SK-N-SH (cell line): ENCODE measurements around the gene GPR55. TPM values are rescaled to one million over a fixed set of nuclear protein-coding genes. Genes with fewer than 3 reads are reported as not detected.

Source experiments
- CTCF ChIA-PET: fragments of 300-600, 350-600 bp; formaldehyde crosslinking; extraction: SDS; loops from one replicate; lab custom pipeline; 2021; lab: Yijun Ruan, JAX
- POLR2A ChIA-PET: fragments of 350-600 bp; sonication (Branson Sonifier 250); formaldehyde crosslinking; extraction: SDS; loops from one replicate; lab custom pipeline; 2020; ENCODE audit warnings: antibody characterized with exemption, inconsistent platforms; lab: Yijun Ruan, JAX
- DNase-seq: peaks from one replicate; pipeline ENCODE4 v3.0.0; 2012
- H2AFZ ChIP-seq: fragments of 200-600 bp; sonication (generic); 2 replicates; pipeline ENCODE4 v1.8.1; 2016; ENCODE audit warnings: antibody characterized with exemption, mild to moderate bottlenecking, low read depth
- H3F3A ChIP-seq: fragments of 200-600 bp; sonication (generic); replicated peaks from 2 replicates; pipeline ENCODE3; 2016; ENCODE audit warnings: antibody characterized with exemption, mild to moderate bottlenecking; ENCODE audit not compliant: insufficient read depth
- H3K27ac ChIP-seq, 2 experiments: fragments of 200-500 bp in 1 of 2; fragments of 200-600 bp in 1 of 2; sonication (Bioruptor generic) in 1 of 2; sonication (generic), shearing (Covaris generic) in 1 of 2; 2 replicates each; pipeline versions ENCODE4 v1.5.1 to v1.6.1; 2014 to 2016; ENCODE audit warnings: low read depth in 2 of 2, inconsistent platforms in 1 of 2, low read length in 1 of 2, mild to moderate bottlenecking in 1 of 2, mixed read lengths in 1 of 2
- H3K27me3 ChIP-seq: fragments of 200-600 bp; sonication (generic), shearing (Covaris generic); 2 replicates; pipeline ENCODE4 v1.6.1; 2016; ENCODE audit warnings: mixed run types; ENCODE audit not compliant: insufficient read depth
- H3K36me3 ChIP-seq, 2 experiments: fragments of 200-500 bp in 1 of 2; fragments of 200-600 bp in 1 of 2; sonication (Bioruptor generic) in 1 of 2; sonication (generic) in 1 of 2; replicated peaks in 1 of 2; 2 replicates each; pipeline versions ENCODE3 to v1.5.1; 2014 to 2016; ENCODE audit warnings: low read length in 1 of 2, mild to moderate bottlenecking in 1 of 2; ENCODE audit not compliant: insufficient read depth in 2 of 2, control insufficient read depth in 1 of 2
- H3K4me1 ChIP-seq, 2 experiments: fragments of 200-500 bp in 1 of 2; fragments of 200-600 bp in 1 of 2; sonication (Bioruptor generic) in 1 of 2; sonication (generic), shearing (Covaris generic) in 1 of 2; 2 replicates each; pipeline versions ENCODE4 v1.5.1 to v1.6.1; 2014 to 2016; ENCODE audit warnings: low read depth in 1 of 2, low read length in 1 of 2, mixed run types in 1 of 2; ENCODE audit not compliant: insufficient read depth in 2 of 2, control insufficient read depth in 1 of 2
- H3K4me2 ChIP-seq: fragments of 200-600 bp; sonication (generic), shearing (Covaris generic); 2 replicates; pipeline ENCODE4 v1.6.1; 2017; ENCODE audit warnings: mixed run types
- H3K4me3 ChIP-seq, 2 experiments: fragments of 200-500 bp in 1 of 2; fragments of 200-600 bp in 1 of 2; sonication (Bioruptor generic) in 1 of 2; sonication (generic), shearing (Covaris generic) in 1 of 2; 2 replicates each; pipeline versions ENCODE4 v1.5.1 to v1.8.1; 2014 to 2016; ENCODE audit warnings: low read depth in 2 of 2, inconsistent platforms in 1 of 2, low read length in 1 of 2, mild to moderate bottlenecking in 1 of 2, mixed read lengths in 1 of 2, moderate library complexity in 1 of 2
- H3K79me2 ChIP-seq: fragments of 200-600 bp; sonication (generic); 2 replicates; pipeline ENCODE4 v1.8.1; 2017; ENCODE audit warnings: mild to moderate bottlenecking; ENCODE audit not compliant: insufficient read depth
- H3K9ac ChIP-seq: fragments of 200-600 bp; sonication (generic); 2 replicates; pipeline ENCODE4 v1.6.1; 2017; ENCODE audit warnings: mixed run types
- H3K9me2 ChIP-seq: fragments of 200-600 bp; sonication (generic); 2 replicates; pipeline ENCODE4 v1.6.1; 2017; ENCODE audit warnings: mixed run types
- H3K9me3 ChIP-seq: fragments of 200-600 bp; sonication (generic); 2 replicates; pipeline ENCODE4 v1.6.1; 2017; ENCODE audit warnings: mixed run types, mild to moderate bottlenecking, moderate library complexity
- H4K20me1 ChIP-seq: fragments of 200-600 bp; sonication (generic); 2 replicates; pipeline ENCODE4 v1.6.1; 2017; ENCODE audit warnings: mild to moderate bottlenecking, mixed run types; ENCODE audit not compliant: insufficient read depth
- EP300 ChIP-seq, 2 experiments: IDR thresholded peaks; 2 replicates each; pipeline versions ENCODE4 v1.4.0 to v1.6.1; 2012; ENCODE audit warnings: borderline replicate concordance in 1 of 2, low read depth in 1 of 2, low read length in 1 of 2
- EZH2phosphoT487 ChIP-seq: fragments of 200-600 bp; sonication (generic); IDR thresholded peaks from 2 replicates; pipeline ENCODE4 v1.6.1; 2017; ENCODE audit warnings: low read depth, mixed run types, mild to moderate bottlenecking, antibody characterized with exemption, moderate library complexity, borderline replicate concordance
- FOXJ3 ChIP-seq: sonication (generic); formaldehyde crosslinking; IDR thresholded peaks from 2 replicates; pipeline ENCODE4 v1.5.1; 2020; ENCODE audit warnings: mild to moderate bottlenecking, missing genetic modification reagents
- FOXM1 ChIP-seq: IDR thresholded peaks from 2 replicates; pipeline ENCODE4 v1.4.0; 2012; ENCODE audit warnings: low read depth, mild to moderate bottlenecking
- GABPA ChIP-seq: IDR thresholded peaks from 2 replicates; pipeline ENCODE4 v1.4.0; 2012; ENCODE audit warnings: low read depth, mild to moderate bottlenecking
- GATA2 ChIP-seq: sonication (generic); formaldehyde crosslinking; IDR thresholded peaks from 2 replicates; pipeline ENCODE4 v1.5.0; 2020; ENCODE audit warnings: mild to moderate bottlenecking, missing genetic modification reagents
- IRF3 ChIP-seq: fragments of 150-350 bp; IDR thresholded peaks from 2 replicates; pipeline ENCODE4 v1.6.1; 2016; ENCODE audit warnings: mild to moderate bottlenecking, low read depth, low read length
- MEF2A ChIP-seq: IDR thresholded peaks from 2 replicates; pipeline ENCODE4 v1.4.0; 2012; ENCODE audit warnings: low read depth, borderline replicate concordance
- MXI1 ChIP-seq: IDR thresholded peaks from 2 replicates; pipeline ENCODE4 v1.6.1; 2012; ENCODE audit warnings: mild to moderate bottlenecking, low read depth, low read length, improper control_type of control experiment
- NFIC ChIP-seq: IDR thresholded peaks from 2 replicates; pipeline ENCODE4 v1.4.0; 2012; ENCODE audit warnings: borderline replicate concordance
- NRF1 ChIP-seq: IDR thresholded peaks from 2 replicates; pipeline ENCODE4 v1.6.1; 2012; ENCODE audit warnings: low read depth, mild to moderate bottlenecking, low read length
- RAD21 ChIP-seq: IDR thresholded peaks from 2 replicates; pipeline ENCODE4 v1.6.1; 2012; ENCODE audit warnings: mild to moderate bottlenecking, low read length
- RCOR1 ChIP-seq: fragments of 150-350 bp; IDR thresholded peaks from 2 replicates; pipeline ENCODE4 v1.6.1; 2017; ENCODE audit warnings: antibody characterized with exemption, low read length
- SIN3A ChIP-seq: IDR thresholded peaks from 2 replicates; pipeline ENCODE4 v1.6.1; 2012; ENCODE audit warnings: low read depth, mild to moderate bottlenecking, low read length, moderate library complexity, borderline replicate concordance
- TAF1 ChIP-seq: IDR thresholded peaks from 2 replicates; pipeline ENCODE4 v1.6.1; 2012; ENCODE audit warnings: low read depth, mild to moderate bottlenecking, low read length, moderate library complexity, borderline replicate concordance
- TCF12 ChIP-seq: IDR thresholded peaks from 2 replicates; pipeline ENCODE4 v1.4.0; 2012
- TEAD4 ChIP-seq: IDR thresholded peaks from 2 replicates; pipeline ENCODE4 v1.4.0; 2012; ENCODE audit warnings: mild to moderate bottlenecking, borderline replicate concordance; ENCODE audit not compliant: insufficient read depth
- USF1 ChIP-seq: IDR thresholded peaks from 2 replicates; pipeline ENCODE4 v1.4.0; 2012; ENCODE audit warnings: low read depth, borderline replicate concordance
- YY1 ChIP-seq: IDR thresholded peaks from 2 replicates; pipeline ENCODE4 v1.4.0; 2012; ENCODE audit warnings: low read depth, mild to moderate bottlenecking
- WGBS: methylation state at CpG from one replicate; pipeline ENCODE4 v1.1.6; 2017; ENCODE audit warnings: low lambda C conversion rate; 5-methylcytosine and 5-hydroxymethylcytosine counted together
- polyA plus RNA-seq, 3 experiments: library from polyadenylated mRNA; depleted of rRNA; stranded (reverse); fragments of >200 nt; gene quantifications; 2 replicates each; pipeline ENCODE4 v1.2.3, GENCODE V29; 2012
- TF ChIP-seq, protein P1 (sequence below): IDR thresholded peaks from 2 replicates; pipeline ENCODE4 v1.4.0; 2012; ENCODE audit warnings: low read depth

GPR55 gene
- polyA plus RNA-seq, 1 of the 3 experiments (the other 2 are of a cell fraction), result not detected

DNA sequence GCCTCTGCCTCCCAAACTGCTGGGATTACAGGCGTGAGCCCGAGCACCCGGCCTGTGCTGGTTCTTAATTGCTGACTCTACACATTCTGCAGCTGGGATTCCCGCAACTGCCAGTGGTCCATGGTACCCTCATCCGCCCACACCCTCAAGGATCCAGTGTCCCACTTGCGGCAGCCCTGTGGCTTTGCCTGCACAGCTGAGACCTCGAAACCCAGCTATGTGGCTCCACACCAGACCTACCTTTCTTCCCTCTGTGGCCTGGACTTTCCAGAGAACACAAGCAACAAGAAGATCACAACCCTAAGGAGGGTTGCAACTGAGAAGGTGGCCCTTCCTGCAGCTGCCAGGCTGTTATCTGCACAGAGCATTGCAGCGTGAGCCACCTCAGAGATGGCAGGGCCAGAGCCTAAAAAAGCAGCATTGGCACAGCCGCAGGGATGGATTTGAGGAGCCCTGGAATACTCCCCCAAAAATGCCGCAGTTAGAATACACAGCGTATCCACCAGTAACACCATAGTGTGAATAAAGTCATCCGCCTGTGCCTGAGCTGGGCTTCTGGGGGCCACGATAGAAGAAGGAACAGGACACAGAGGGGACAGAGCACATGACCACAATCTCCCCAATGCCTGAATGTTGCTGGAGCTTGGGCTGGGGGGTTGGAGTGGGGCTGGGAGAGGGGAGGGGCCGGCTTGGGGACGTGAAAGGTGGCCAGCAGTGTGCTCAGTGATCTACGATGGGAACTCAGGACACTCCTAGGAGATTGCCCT is 1.9 kb downstream of the GPR55 start:
- Histone ChIP-seq H3F3A (no peaks in the 10 kb centered on the region), H3K9me3 (no peaks in the 10 kb centered on the region), H3K4me1 (no peaks in the 10 kb centered on the region), H3K79me2 (no peaks in the 10 kb centered on the region), H3K9ac (no peak overlapping the region), H2AFZ (no peak overlapping the region), H3K4me3 (no peak overlapping the region), H3K4me2 (no peak overlapping the region), H3K27ac (no peak overlapping the region), H3K27me3 (no peaks in the 10 kb centered on the region; the same call in 1 of the 2 replicates), H3K9me2 (no peaks in the 10 kb centered on the region), H4K20me1 (no peaks in the 10 kb centered on the region), H3K36me3 (no peaks in the 10 kb centered on the region)
- DNase-seq, result no peak
- ChIA-PET POLR2A (no interaction called here), CTCF (interaction anchor here (1.1 to 2.4 kb wide), 2 partner anchors 10 to 99 kb away, joined by 3 to 13 read pairs; no protein-coding TSS in a partner anchor)
- 74% methylated on average over 13 of the region's 16 CpGs for WGBS
- TF ChIP-seq FOXM1 (no peak), GATA2 (CRISPR knock-in tag) (no peak), RAD21 (no peak), NRF1 (no peak), EP300 (IDR thresholded peaks at IDR 0.05; ENCODE audit: borderline replicate concordance in 1 of 2, low read depth in 1 of 2, low read length in 1 of 2) (no peak)

DNA sequence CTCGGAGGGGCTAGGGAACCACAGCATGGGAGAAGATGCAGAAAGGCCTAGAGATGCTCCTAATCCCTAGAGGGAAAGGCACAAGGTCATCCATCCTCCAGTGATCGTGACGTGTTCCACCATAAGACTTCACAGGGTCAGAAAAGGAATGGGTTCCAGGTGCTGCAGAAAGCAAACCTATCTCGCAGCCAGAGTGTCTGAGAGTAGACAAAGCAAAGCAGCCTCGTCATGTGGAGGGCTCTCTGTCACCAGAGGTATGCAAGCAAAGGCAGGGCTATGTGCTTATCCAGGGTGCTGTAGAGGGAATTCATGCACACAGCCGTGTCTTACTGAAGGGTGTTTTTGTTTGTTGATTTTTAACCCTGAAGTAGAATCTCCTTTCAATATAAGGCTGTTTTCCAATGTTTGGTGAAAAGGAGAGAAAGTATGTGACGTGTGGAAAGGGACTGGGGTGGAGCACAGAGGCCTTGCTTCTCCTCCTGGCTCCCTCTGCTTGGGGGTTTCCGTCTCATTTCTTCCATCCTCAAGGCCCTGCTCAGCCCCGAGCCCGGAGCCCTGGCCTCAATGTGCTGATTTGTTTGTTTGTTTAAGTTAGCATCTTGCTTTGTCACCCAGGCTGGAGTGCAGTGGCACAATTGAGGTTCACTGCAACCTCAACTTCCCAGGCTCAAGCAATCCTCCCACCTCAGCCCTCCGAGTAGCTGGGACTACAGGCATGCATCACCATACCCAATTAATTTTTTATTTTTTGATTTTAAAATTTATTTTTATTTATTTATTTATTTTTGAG is 3.0 kb downstream of the GPR55 start:
- Histone ChIP-seq H3F3A (no peaks in the 10 kb centered on the region), H4K20me1 (no peaks in the 10 kb centered on the region), H2AFZ (no peak overlapping the region), H3K9me2 (no peaks in the 10 kb centered on the region), H3K27ac (no peak overlapping the region), H3K27me3 (peaks cover 4% of the 10 kb centered on the region; the same call in 1 of the 2 replicates), H3K4me3 (no peak overlapping the region), H3K9me3 (no peaks in the 10 kb centered on the region), H3K36me3 (no peaks in the 10 kb centered on the region), H3K9ac (no peak overlapping the region), H3K4me2 (no peak overlapping the region), H3K4me1 (no peaks in the 10 kb centered on the region), H3K79me2 (no peaks in the 10 kb centered on the region)
- no peak for DNase-seq
- WGBS, result 53% methylated on average over 11 of the region's 11 CpGs
- TF ChIP-seq, protein P1, sequence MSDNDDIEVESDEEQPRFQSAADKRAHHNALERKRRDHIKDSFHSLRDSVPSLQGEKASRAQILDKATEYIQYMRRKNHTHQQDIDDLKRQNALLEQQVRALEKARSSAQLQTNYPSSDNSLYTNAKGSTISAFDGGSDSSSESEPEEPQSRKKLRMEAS, result no peak
- TF ChIP-seq EZH2phosphoT487, result no peak
- TF ChIP-seq EP300 (IDR thresholded peaks at IDR 0.05; ENCODE audit: borderline replicate concordance in 1 of 2, low read depth in 1 of 2, low read length in 1 of 2), result no peak
- TF ChIP-seq GATA2 (CRISPR knock-in tag), result no peak
- TF ChIP-seq MEF2A, result no peak
- TF ChIP-seq USF1, result no peak
- TF ChIP-seq SIN3A, result no peak
- no peak for TF ChIP-seq TCF12
- TF ChIP-seq YY1, result no peak
- no peak for TF ChIP-seq NFIC
- TF ChIP-seq TEAD4, result no peak
- TF ChIP-seq FOXJ3 (CRISPR knock-in tag), result no peak
- no peak for TF ChIP-seq RCOR1
- TF ChIP-seq TAF1, result no peak
- no peak for TF ChIP-seq MXI1
- no peak for TF ChIP-seq GABPA
- no peak for TF ChIP-seq IRF3
- ChIA-PET POLR2A (interaction anchor here (0.6 kb wide), 1 partner anchor 28 kb away, joined by 3 read pairs; no protein-coding TSS in a partner anchor), CTCF (interaction anchor here (1.1 to 1.4 kb wide), 3 partner anchors 10 to 98 kb away, joined by 3 to 6 read pairs (median 3); no protein-coding TSS in a partner anchor)
